Ishikawa (cell line): ENCODE measurements around the gene TAF11L9.
"Not testable (repeated sequence)": the region's sequence is repeated elsewhere in the genome, so short reads cannot be mapped to it uniquely, and the experiment has no call there.

Experiments
- CEBPB ChIP-seq: IDR thresholded peaks from 2 replicates; pipeline ENCODE4 v1.6.1; 2012
- EGR1 ChIP-seq: IDR thresholded peaks from 2 replicates; pipeline ENCODE4 v1.6.1; 2012
- EP300 ChIP-seq: IDR thresholded peaks from 2 replicates; pipeline ENCODE4 v1.6.1; 2012; ENCODE audit warnings: borderline replicate concordance
- MAX ChIP-seq: IDR thresholded peaks from 2 replicates; pipeline ENCODE4 v1.6.1; 2012
- RAD21 ChIP-seq: IDR thresholded peaks from 2 replicates; pipeline ENCODE4 v1.6.1; 2012; ENCODE audit warnings: low read depth
- REST ChIP-seq: IDR thresholded peaks from 2 replicates; pipeline ENCODE4 v1.6.1; 2012; ENCODE audit warnings: low read depth, mild to moderate bottlenecking
- USF1 ChIP-seq: IDR thresholded peaks from 2 replicates; pipeline ENCODE4 v1.6.1; 2012
- ZBTB7A ChIP-seq: IDR thresholded peaks from 2 replicates; pipeline ENCODE4 v1.6.1; 2012; ENCODE audit warnings: low read depth

DNA sequence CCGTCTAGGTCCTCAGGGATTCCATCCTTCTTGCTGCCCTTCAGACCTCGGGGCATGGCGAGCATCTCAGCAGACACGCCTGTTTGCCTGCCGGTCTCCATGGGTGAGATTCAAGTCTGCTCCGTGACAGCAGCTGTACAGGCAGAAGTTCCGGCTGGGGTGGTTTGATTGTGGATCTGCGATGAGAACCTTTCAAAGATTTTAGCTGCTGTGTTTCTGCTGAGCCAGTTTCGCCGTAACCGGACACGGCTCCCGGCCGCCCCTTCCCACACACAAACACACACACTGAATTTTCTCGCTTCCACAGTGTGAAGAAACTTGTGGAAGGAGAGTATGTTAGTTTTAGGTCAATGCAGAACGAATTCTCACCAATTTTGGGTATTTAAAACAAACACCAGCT is 3.3 kb downstream of the TAF11L9 start, which contains the start of gene TAF11L8:
- TF ChIP-seq EP300, REST, CEBPB, MAX, EGR1, USF1, ZBTB7A, RAD21: not testable (repeated sequence)
